PC-3 (cell line): ENCODE results near the gene SNED1. TPM values are rescaled to one million over a fixed set of nuclear protein-coding genes. Genes with fewer than 3 reads are reported as not detected.

Experiments used
- ATAC-seq: fragments of 200-7000 bp; cut with Tn5 transposase; 2 replicates; pipeline ENCODE4 v1.9.1; 2020; ENCODE audit warnings: mild to moderate bottlenecking, moderate library complexity
- BruUV-seq: library from RNA; stranded (reverse); fragments of 400-500 nt; replicated peaks from 2 replicates; lab custom pipeline; 2021; lab: Mats Ljungman, UMichigan
- CTCF ChIA-PET: fragments of 300-600 bp; sonication (Branson Sonifier 250); formaldehyde crosslinking; loops from one replicate; lab custom pipeline; 2022; ENCODE audit warnings: antibody characterized with exemption; lab: Charles Lee
- POLR2A ChIA-PET: fragments of 300-600 bp; sonication (Branson Sonifier 250); formaldehyde crosslinking; loops from one replicate; lab custom pipeline; 2022; ENCODE audit warnings: antibody characterized with exemption; ENCODE audit not compliant: unreplicated experiment; lab: Charles Lee
- DNase-seq: peaks from one replicate; pipeline ENCODE4 v3.0.0-alpha.2; 2015
- H2AFZ ChIP-seq: fragments of 300-600 bp; sonication (generic); 2 replicates; pipeline ENCODE4 v1.6.0; 2016; ENCODE audit warnings: antibody characterized with exemption, low read length
- H3F3A ChIP-seq: fragments of 300-600 bp; sonication (generic); one replicate; pipeline ENCODE4 v1.6.0; 2017; ENCODE audit warnings: antibody characterized with exemption, low read length, control low read depth, mild to moderate bottlenecking; ENCODE audit not compliant: unreplicated experiment
- H3K27ac ChIP-seq: fragments of 300-600 bp; sonication (generic); 2 replicates; pipeline ENCODE4 v1.5.1; 2016; ENCODE audit warnings: mild to moderate bottlenecking, low read length
- H3K27me3 ChIP-seq: fragments of 300-600 bp; sonication (generic); 2 replicates; pipeline ENCODE4 v1.6.1; 2016; ENCODE audit warnings: low read length, mixed read lengths
- H3K36me3 ChIP-seq: fragments of 300-600 bp; sonication (generic); 2 replicates; pipeline ENCODE4 v1.6.1; 2016; ENCODE audit warnings: low read depth, mixed run types, low read length, mixed read lengths
- H3K4me1 ChIP-seq: fragments of 300-600 bp; sonication (generic); 2 replicates; pipeline ENCODE4 v1.5.1; 2016; ENCODE audit warnings: low read length; ENCODE audit not compliant: insufficient read depth
- H3K4me2 ChIP-seq: fragments of 300-600 bp; sonication (generic); 2 replicates; pipeline ENCODE4 v1.6.0; 2016; ENCODE audit warnings: low read length
- H3K4me3 ChIP-seq: fragments of 300-600 bp; sonication (generic); 2 replicates; pipeline ENCODE4 v1.5.1; 2016; ENCODE audit warnings: mild to moderate bottlenecking, low read length, mixed read lengths
- H3K79me2 ChIP-seq: fragments of 300-600 bp; sonication (generic); 2 replicates; pipeline ENCODE4 v1.6.1; 2017; ENCODE audit warnings: low read length, mixed read lengths
- H3K9ac ChIP-seq: fragments of 300-600 bp; sonication (generic); 2 replicates; pipeline ENCODE4 v1.6.0; 2016; ENCODE audit warnings: mild to moderate bottlenecking, low read length
- H3K9me2 ChIP-seq: fragments of 300-600 bp; sonication (generic); replicated peaks from 2 replicates; pipeline ENCODE4 v1.6.1; 2016; ENCODE audit warnings: mixed run types, low read length, mixed read lengths
- H3K9me3 ChIP-seq: fragments of 300-600 bp; sonication (generic); 2 replicates; pipeline ENCODE4 v1.6.1; 2016; ENCODE audit warnings: low read length, mixed read lengths
- H4K20me1 ChIP-seq: fragments of 300-600 bp; sonication (generic); 2 replicates; pipeline ENCODE4 v1.6.1; 2016; ENCODE audit warnings: low read length, mixed read lengths
- EZH2 ChIP-seq: fragments of 300-600 bp; sonication (generic); IDR thresholded peaks from one replicate; pipeline ENCODE4 v1.6.1; 2017; ENCODE audit warnings: antibody characterized with exemption, mild to moderate bottlenecking, low read length; ENCODE audit not compliant: unreplicated experiment
- EZH2phosphoT487 ChIP-seq: fragments of 300-600 bp; sonication (generic); IDR thresholded peaks from 2 replicates; pipeline ENCODE4 v1.6.1; 2018; ENCODE audit warnings: mild to moderate bottlenecking, antibody characterized with exemption, low read length, borderline replicate concordance
- intact Hi-C: fragments of 100-400 bp; cut with micrococcal nuclease; formaldehyde crosslinking; loops from 2 replicates; pipeline ENCODE4 v1.9.0; 2023
- total RNA-seq: library from RNA; depleted of rRNA; stranded (reverse); fragments of >200 nt; gene quantifications from 2 replicates; pipeline ENCODE4 v1.2.3, GENCODE V29; 2014
- TF ChIP-seq, protein P1 (sequence below): fragments of 300-600 bp; sonication (generic); conservative IDR thresholded peaks from 2 replicates; pipeline ENCODE4 v1.5.1; 2017; ENCODE audit warnings: antibody characterized with exemption, low read depth, mild to moderate bottlenecking, low read length

The SNED1 gene
- total RNA-seq, 1 experiment from 2014 or later: 0.66 TPM

DNA sequence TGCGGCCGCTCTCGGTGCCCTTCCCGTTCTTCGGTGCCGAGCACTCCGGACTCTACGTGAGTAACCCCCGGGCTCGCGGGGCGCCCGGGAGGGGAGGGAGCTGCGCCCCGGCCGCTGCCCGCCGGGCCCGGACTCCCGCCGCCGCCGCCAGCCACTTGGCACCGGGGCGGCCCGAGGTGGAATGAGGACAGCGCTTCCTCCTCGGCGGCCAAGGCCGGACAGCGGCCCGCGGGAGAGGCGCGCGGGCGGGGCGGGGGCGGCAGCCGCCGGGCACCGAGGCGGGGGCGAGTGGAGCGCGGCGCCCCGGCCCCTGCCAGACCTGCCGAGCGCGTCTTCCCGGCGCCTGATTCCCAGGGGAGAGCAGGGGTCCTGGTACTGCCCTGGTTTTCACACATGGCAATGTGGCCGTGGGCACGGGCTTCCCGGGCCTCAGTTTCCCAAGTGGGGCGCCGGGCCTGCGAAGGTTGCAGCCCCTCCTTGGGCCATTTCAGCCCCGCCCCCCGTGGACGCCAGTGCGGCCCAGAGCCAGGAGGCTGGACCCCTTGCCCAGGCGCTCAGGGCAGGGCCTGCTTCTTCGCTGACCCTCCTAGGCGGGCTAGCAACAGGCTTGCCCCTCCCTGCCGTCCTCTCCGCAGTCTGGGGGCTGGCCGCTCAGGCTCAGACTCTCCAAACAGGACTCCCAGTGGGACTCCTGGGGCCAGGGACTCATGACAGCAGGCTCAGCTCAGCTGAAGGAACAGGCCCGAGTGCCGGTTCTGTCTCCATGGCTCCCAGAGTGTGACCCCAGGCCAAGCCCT, 775 bp downstream of the SNED1 start:
- Histone ChIP-seq H3K79me2 (no peaks in the 10 kb centered on the region), H3K9me2 (no peaks in the 10 kb centered on the region), H3K4me2 (peak overlapping the region; percentile 73; the same call in 1 of the 2 replicates), H3F3A (no peaks in the 10 kb centered on the region), H2AFZ (no peak overlapping the region), H3K9me3 (peaks cover 4% of the 10 kb centered on the region; the same call in 1 of the 2 replicates), H4K20me1 (no peaks in the 10 kb centered on the region), H3K4me3 (peak overlapping the region; percentile 61; the same call in 1 of the 2 replicates), H3K4me1 (0 out of 2 replicates have a peak, but pooled peaks cover 3% of the 10 kb centered on the region), H3K9ac (no peak overlapping the region), H3K27ac (no peak overlapping the region), H3K36me3 (no peaks in the 10 kb centered on the region; the same call in 1 of the 2 replicates), H3K27me3 (no peaks in the 10 kb centered on the region)
- BruUV-seq: no TSS peak
- ATAC-seq (peak; percentile 33), DNase-seq (no peak)
- intact Hi-C loops: loop anchor here (10.0 kb wide), 1 partner anchor 84 kb away; no protein-coding TSS in a partner anchor
- POLR2A ChIA-PET: no interaction called here
- CTCF ChIA-PET: no interaction called here
- TF ChIP-seq EZH2 (no peak), EZH2phosphoT487 (no peak)
- TF ChIP-seq, protein P1, sequence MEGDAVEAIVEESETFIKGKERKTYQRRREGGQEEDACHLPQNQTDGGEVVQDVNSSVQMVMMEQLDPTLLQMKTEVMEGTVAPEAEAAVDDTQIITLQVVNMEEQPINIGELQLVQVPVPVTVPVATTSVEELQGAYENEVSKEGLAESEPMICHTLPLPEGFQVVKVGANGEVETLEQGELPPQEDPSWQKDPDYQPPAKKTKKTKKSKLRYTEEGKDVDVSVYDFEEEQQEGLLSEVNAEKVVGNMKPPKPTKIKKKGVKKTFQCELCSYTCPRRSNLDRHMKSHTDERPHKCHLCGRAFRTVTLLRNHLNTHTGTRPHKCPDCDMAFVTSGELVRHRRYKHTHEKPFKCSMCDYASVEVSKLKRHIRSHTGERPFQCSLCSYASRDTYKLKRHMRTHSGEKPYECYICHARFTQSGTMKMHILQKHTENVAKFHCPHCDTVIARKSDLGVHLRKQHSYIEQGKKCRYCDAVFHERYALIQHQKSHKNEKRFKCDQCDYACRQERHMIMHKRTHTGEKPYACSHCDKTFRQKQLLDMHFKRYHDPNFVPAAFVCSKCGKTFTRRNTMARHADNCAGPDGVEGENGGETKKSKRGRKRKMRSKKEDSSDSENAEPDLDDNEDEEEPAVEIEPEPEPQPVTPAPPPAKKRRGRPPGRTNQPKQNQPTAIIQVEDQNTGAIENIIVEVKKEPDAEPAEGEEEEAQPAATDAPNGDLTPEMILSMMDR: no peak

DNA sequence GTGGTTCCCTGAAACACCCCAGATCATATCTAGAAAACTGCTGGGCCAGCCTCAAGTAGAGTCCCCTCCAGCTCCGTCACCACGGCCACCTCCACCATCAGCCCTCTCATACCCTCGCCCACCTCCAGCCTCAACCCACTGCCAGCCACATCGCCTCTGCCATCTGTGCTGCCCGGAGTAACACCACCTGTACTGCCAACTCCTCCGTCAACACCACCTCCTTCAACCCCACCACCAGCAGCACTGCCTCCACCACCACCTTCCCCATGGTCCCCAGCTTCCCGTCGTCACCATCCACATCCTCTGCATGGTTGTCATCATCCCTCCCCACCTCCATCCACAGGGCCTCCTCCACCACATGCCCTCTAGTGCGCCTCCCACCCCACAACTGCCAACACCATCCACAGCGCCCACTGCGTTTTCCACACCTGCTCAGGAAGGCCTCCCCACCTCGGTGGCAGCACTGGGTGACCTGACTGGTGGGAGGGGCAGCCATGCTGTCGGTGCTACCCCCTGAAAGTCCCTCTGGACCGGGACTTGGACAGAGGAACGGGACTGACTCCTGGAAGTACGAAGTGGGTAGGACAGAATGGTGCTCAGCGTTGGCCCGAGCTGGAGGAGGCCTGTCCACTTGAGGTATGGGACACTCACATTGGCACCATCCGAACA, 1.6 kb downstream of the SNED1 start:
- Histone ChIP-seq H3F3A (no peaks in the 10 kb centered on the region), H3K79me2 (no peaks in the 10 kb centered on the region), H2AFZ (no peak overlapping the region), H3K36me3 (no peaks in the 10 kb centered on the region; the same call in 1 of the 2 replicates), H3K4me2 (no peak overlapping the region), H3K27ac (no peak overlapping the region), H3K9ac (no peak overlapping the region), H3K4me3 (no peak overlapping the region), H3K27me3 (no peaks in the 10 kb centered on the region), H4K20me1 (no peaks in the 10 kb centered on the region), H3K9me3 (peaks cover 5% of the 10 kb centered on the region; the same call in 1 of the 2 replicates), H3K4me1 (0 out of 2 replicates have a peak, but pooled peaks cover 3% of the 10 kb centered on the region), H3K9me2 (no peaks in the 10 kb centered on the region)
- ATAC-seq (no peak), DNase-seq (no peak)
- intact Hi-C loops: loop anchor here (10.0 kb wide), 1 partner anchor 85 kb away; no protein-coding TSS in a partner anchor
- ChIA-PET CTCF (no interaction called here), POLR2A (no interaction called here)
- no TSS peak for BruUV-seq
- TF ChIP-seq EZH2phosphoT487: no peak
- TF ChIP-seq EZH2: no peak
- TF ChIP-seq, protein P1: no peak
